ENCODE results near the gene LRRC14B. TPM values are rescaled to one million over a fixed set of nuclear protein-coding genes. Genes with fewer than 3 reads are reported as not detected.

The LRRC14B gene
- total and polyA plus RNA-seq, 2 experiments from 2014 or later = not detected

DNA sequence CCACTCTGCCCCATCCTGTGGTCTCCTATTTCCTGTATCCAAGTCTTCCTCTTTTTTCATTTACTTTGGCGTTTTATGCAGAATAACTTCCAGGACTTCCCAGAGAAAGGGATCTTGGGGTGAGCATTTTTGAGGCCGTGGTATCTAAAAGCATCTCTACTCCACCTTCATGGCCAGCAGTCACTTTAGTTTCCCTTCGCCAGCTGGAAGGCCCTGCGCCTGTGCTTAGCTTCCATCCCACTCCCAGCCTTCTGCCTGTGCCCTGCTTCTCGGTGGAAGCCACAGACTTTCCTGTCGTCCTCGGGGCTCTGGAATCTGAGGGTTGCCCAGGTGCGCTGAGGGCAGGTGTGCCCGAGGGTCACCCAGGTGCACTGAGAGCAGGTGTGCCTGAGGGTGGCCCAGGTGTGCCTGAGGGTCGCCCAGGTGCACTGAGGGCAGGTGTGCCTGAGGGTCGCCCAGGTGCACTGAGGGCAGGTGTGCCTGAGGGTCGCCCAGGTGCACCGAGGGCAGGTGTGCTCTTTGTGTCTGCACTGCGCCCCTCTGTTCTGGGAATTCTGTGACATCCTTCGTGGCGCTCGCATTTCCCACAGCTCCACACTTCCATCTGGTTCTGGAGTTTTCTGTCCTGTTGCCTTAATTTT lies 32.4 kb upstream of the LRRC14B start:
- no peaks in the 10 kb centered on the region for H3K9me3 ChIP-seq (ENCODE audit: low read depth)
- no peaks in the 10 kb centered on the region for H3K36me3 ChIP-seq (ENCODE audit: low read depth)
- WGBS, 2 experiments (ENCODE audit: low coverage in 1 of 2, low lambda C conversion rate in 2 of 2, missing lambda C conversion rate in 2 of 2) = 70 to 72% methylated on average over 17 of the region's 17 CpGs
- H3K9ac ChIP-seq = no peak overlapping the region
- no peaks in the 10 kb centered on the region for H3K9me2 ChIP-seq (ENCODE audit: insufficient read depth)
- no peaks in the 10 kb centered on the region for H3F3A ChIP-seq (ENCODE audit: insufficient read depth)
- H3K79me2 ChIP-seq (ENCODE audit: insufficient read depth) = no peaks in the 10 kb centered on the region
- no peak overlapping the region for H3K4me3 ChIP-seq
- H4K20me1 ChIP-seq (ENCODE audit: insufficient read depth) = no peaks in the 10 kb centered on the region
- no peak for DNase-seq
- H3K27ac ChIP-seq = no peak overlapping the region
- no peaks in the 10 kb centered on the region for H3K27me3 ChIP-seq (replicated peaks; ENCODE audit: insufficient read depth)
- in situ Hi-C loops (cut with MboI) = no loop called here
- H2AFZ ChIP-seq = no peak overlapping the region
- H3K4me1 ChIP-seq (ENCODE audit: insufficient read depth) = peaks cover 8% of the 10 kb centered on the region
- H3K4me2 ChIP-seq (ENCODE audit: unreplicated experiment) = peak overlapping the region; percentile 7
- TF ChIP-seq EZH2 (IDR thresholded peaks at IDR 0.05; ENCODE audit: insufficient read depth, poor library complexity, severe bottlenecking) (no peak), EZH2phosphoT487 (IDR thresholded peaks at IDR 0.05; ENCODE audit: insufficient read depth, low read depth) (no peak)

DNA sequence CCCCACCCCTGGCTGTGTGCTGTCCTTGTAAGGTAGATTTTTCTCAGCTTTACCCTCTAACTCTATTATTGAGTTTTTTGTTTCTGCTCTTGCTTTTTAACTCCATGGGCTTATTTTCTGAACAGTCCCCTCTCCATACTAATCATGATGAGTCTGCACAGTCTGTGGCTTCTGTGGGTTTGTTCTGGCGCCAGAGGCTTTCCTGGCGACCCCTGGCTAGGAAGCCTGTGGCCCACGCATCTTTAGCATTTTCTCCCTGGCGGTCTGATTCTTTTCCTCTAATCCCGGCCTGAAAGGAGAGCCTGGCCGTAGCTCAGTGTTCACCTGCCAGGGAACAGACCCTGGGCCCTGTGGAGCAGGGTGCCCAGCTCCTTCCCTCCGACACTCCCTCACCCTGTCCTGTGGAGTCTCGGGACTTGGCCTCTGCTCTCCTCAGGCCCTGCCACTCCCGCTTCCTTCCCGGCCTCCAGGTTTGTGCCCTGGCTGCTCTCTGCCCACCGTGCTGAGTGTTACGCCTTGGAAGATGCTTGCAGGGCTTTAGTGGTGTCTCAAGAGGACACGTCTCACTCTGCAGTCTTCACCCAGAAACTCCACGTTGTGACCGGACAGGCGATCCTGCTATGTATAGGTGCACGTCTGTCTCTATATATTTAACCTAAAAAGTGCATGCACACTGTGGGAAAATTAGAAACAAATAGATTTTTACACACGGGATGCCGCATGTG lies 31.7 kb upstream of the LRRC14B start:
- Histone ChIP-seq H3K9me3 (ENCODE audit: low read depth) (no peaks in the 10 kb centered on the region), H4K20me1 (ENCODE audit: insufficient read depth) (no peaks in the 10 kb centered on the region), H3K9me2 (ENCODE audit: insufficient read depth) (no peaks in the 10 kb centered on the region), H3K4me2 (ENCODE audit: unreplicated experiment) (peak overlapping the region; percentile 7), H3K36me3 (ENCODE audit: low read depth) (no peaks in the 10 kb centered on the region), H3K4me1 (ENCODE audit: insufficient read depth) (peaks cover 8% of the 10 kb centered on the region), H3K27ac (no peak overlapping the region), H3K9ac (no peak overlapping the region), H3K79me2 (ENCODE audit: insufficient read depth) (no peaks in the 10 kb centered on the region), H3F3A (ENCODE audit: insufficient read depth) (no peaks in the 10 kb centered on the region), H2AFZ (no peak overlapping the region), H3K27me3 (replicated peaks; ENCODE audit: insufficient read depth) (no peaks in the 10 kb centered on the region), H3K4me3 (no peak overlapping the region)
- TF ChIP-seq EZH2phosphoT487 (IDR thresholded peaks at IDR 0.05; ENCODE audit: insufficient read depth, low read depth) (no peak), EZH2 (IDR thresholded peaks at IDR 0.05; ENCODE audit: insufficient read depth, poor library complexity, severe bottlenecking) (no peak)
- in situ Hi-C loops (cut with MboI) = no loop called here
- 61 to 64% methylated on average over 19 of the region's 19 CpGs for WGBS, 2 experiments (ENCODE audit: low coverage in 1 of 2, low lambda C conversion rate in 2 of 2, missing lambda C conversion rate in 2 of 2)
- peak; percentile 65 for DNase-seq

DNA sequence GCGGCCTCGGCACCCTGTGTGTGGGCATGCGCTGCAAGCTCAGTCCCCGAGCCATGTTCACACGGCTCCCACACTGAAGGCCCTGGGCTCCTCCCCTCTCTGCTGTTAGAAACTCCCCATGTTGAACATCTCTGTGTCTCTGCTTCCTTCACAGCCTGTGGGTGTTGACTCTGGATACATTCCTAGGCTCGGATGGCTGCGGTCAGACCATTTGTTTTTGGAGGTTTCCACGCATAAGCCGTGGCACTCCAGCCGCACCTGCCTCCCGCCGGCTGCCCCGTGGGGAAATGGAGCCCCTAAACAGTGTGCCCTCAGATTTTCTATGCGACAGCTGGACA lies 31.2 kb upstream of the LRRC14B start:
- Histone ChIP-seq H3K9ac (no peak overlapping the region), H3K9me2 (ENCODE audit: insufficient read depth) (no peaks in the 10 kb centered on the region), H3K9me3 (ENCODE audit: low read depth) (no peaks in the 10 kb centered on the region), H3K36me3 (ENCODE audit: low read depth) (no peaks in the 10 kb centered on the region), H2AFZ (no peak overlapping the region), H3K4me2 (ENCODE audit: unreplicated experiment) (no peak overlapping the region), H3K79me2 (ENCODE audit: insufficient read depth) (no peaks in the 10 kb centered on the region), H3F3A (ENCODE audit: insufficient read depth) (no peaks in the 10 kb centered on the region), H4K20me1 (ENCODE audit: insufficient read depth) (no peaks in the 10 kb centered on the region), H3K4me1 (ENCODE audit: insufficient read depth) (peaks cover 8% of the 10 kb centered on the region), H3K27ac (no peak overlapping the region), H3K27me3 (replicated peaks; ENCODE audit: insufficient read depth) (no peaks in the 10 kb centered on the region), H3K4me3 (no peak overlapping the region)
- in situ Hi-C loops (cut with MboI) = no loop called here
- no peak for DNase-seq
- 85 to 89% methylated on average over 14 of the region's 14 CpGs for WGBS, 2 experiments (ENCODE audit: low coverage in 1 of 2, low lambda C conversion rate in 2 of 2, missing lambda C conversion rate in 2 of 2)
- no peak for TF ChIP-seq EZH2 (IDR thresholded peaks at IDR 0.05; ENCODE audit: insufficient read depth, poor library complexity, severe bottlenecking)
- TF ChIP-seq EZH2phosphoT487 (IDR thresholded peaks at IDR 0.05; ENCODE audit: insufficient read depth, low read depth) = no peak

DNA sequence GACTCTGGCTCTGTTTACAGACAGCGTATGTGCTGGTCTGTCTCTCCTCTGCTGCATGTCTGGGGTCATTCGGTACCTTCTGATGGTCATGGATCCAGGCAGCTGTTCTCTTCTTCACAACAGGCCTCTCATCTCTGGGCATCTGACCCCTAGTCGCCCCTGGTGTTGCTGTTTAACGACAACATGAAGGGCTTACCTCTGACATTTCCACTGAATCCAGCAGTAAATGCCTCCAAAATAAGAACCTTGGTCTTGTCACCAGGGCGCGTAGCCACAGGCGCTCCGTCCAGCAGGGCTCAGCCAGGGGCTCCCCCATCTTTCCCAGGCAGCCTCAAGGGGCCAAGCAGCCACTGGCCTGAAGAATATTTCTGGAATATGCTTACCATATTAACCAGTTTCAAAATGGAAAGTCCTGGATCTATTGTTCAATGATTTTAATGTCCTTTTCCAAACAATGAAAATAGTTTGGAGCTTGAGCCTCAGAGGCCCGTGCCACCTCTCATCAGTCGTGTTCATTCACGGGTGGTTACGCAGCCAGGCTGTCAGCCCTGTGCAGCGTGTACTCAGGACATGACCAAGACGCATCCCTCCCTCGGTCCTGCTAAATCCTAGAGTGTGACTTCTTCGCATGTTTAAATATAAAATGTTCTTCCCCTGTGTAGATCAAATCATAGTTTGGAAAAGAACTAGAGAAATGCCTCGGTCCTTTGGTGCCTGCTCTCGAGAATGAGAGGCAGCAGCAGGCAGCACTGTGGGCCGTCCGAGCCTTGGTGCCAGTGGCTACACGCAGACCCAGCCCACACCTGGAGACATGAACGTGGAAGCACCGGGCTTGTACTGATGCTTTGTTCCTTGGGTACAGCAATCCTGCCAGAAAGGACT lies 30.1 kb upstream of the LRRC14B start:
- Histone ChIP-seq H3K27ac (no peak overlapping the region), H3K36me3 (ENCODE audit: low read depth) (no peaks in the 10 kb centered on the region), H3K9me3 (ENCODE audit: low read depth) (no peaks in the 10 kb centered on the region), H2AFZ (no peak overlapping the region), H3K4me2 (ENCODE audit: unreplicated experiment) (no peak overlapping the region), H3K9me2 (ENCODE audit: insufficient read depth) (no peaks in the 10 kb centered on the region), H3K9ac (no peak overlapping the region), H3K4me3 (no peak overlapping the region), H3K4me1 (ENCODE audit: insufficient read depth) (peaks cover 8% of the 10 kb centered on the region), H3K79me2 (ENCODE audit: insufficient read depth) (no peaks in the 10 kb centered on the region), H4K20me1 (ENCODE audit: insufficient read depth) (no peaks in the 10 kb centered on the region), H3F3A (ENCODE audit: insufficient read depth) (no peaks in the 10 kb centered on the region), H3K27me3 (replicated peaks; ENCODE audit: insufficient read depth) (no peaks in the 10 kb centered on the region)
- in situ Hi-C loops (cut with MboI) = no loop called here
- WGBS, 2 experiments (ENCODE audit: low coverage in 1 of 2, low lambda C conversion rate in 2 of 2, missing lambda C conversion rate in 2 of 2) = 72 to 79% methylated on average over 23 of the region's 23 CpGs
- no peak for TF ChIP-seq EZH2phosphoT487 (IDR thresholded peaks at IDR 0.05; ENCODE audit: insufficient read depth, low read depth)
- TF ChIP-seq EZH2 (IDR thresholded peaks at IDR 0.05; ENCODE audit: insufficient read depth, poor library complexity, severe bottlenecking) = no peak
- no peak for DNase-seq
